Neural progenitor cell (in vitro differentiated cells): ENCODE measurements around the gene CFAP97D1.

Experiments
- EZH2 ChIP-seq: fragments of 200-600 bp; sonication (generic); IDR thresholded peaks from 2 replicates; pipeline ENCODE4 v1.6.1; 2017; ENCODE audit warnings: antibody characterized with exemption, mild to moderate bottlenecking, moderate library complexity
- EZH2phosphoT487 ChIP-seq: fragments of 200-600 bp; sonication (generic); IDR thresholded peaks from 2 replicates; pipeline ENCODE4 v1.6.1; 2017; ENCODE audit warnings: antibody characterized with exemption
- TF ChIP-seq, protein P1 (sequence below): fragments of 200-600 bp; sonication (generic); IDR thresholded peaks from 2 replicates; pipeline ENCODE4 v1.5.1; 2017; ENCODE audit warnings: antibody characterized with exemption, mild to moderate bottlenecking

GRCh38 chr17:43823350-43824084 is 43.3 kb downstream of the CFAP97D1 start:
- TF ChIP-seq, protein P1, sequence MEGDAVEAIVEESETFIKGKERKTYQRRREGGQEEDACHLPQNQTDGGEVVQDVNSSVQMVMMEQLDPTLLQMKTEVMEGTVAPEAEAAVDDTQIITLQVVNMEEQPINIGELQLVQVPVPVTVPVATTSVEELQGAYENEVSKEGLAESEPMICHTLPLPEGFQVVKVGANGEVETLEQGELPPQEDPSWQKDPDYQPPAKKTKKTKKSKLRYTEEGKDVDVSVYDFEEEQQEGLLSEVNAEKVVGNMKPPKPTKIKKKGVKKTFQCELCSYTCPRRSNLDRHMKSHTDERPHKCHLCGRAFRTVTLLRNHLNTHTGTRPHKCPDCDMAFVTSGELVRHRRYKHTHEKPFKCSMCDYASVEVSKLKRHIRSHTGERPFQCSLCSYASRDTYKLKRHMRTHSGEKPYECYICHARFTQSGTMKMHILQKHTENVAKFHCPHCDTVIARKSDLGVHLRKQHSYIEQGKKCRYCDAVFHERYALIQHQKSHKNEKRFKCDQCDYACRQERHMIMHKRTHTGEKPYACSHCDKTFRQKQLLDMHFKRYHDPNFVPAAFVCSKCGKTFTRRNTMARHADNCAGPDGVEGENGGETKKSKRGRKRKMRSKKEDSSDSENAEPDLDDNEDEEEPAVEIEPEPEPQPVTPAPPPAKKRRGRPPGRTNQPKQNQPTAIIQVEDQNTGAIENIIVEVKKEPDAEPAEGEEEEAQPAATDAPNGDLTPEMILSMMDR: no peak
- TF ChIP-seq EZH2: no peak
- no peak for TF ChIP-seq EZH2phosphoT487
